ENCODE data around the gene CFAP43.
"Not testable (repeated sequence)": the region's sequence is repeated elsewhere in the genome, so short reads cannot be mapped to it uniquely, and the experiment has no call there.

Gene CFAP43

DNA sequence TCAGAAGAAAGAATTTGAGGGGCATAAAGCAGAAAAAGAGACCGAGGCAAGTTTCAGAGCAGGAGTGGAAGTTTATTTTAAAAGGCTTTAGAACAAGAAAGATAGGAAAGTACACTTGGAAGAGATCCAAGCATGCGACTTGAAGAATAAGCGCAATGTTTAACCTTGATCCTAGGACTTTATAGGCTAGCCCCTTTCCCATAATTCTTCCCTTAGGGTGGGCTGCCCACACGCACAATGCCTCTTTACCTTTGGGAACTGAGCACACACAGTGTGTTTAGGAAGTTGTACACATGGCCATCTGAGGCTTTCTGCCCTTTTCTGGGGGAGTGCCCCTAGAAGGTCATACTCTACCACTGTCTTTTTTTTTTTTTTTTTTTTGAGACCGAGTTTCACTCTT, 11.3 kb upstream of the CFAP43 start:
- no peaks in the 10 kb centered on the region for H3K4me1 ChIP-seq (ENCODE audit: control insufficient read depth, insufficient read depth, low read length)
- H3K9me3 ChIP-seq (ENCODE audit: control insufficient read depth, insufficient read depth, low read depth, low read length) = peaks cover 16% of the 10 kb centered on the region
- H3K4me3 ChIP-seq (ENCODE audit: low read depth, low read length) = no peak overlapping the region
- no peak overlapping the region for H3K27ac ChIP-seq (ENCODE audit: low read depth, low read length)
- no peaks in the 10 kb centered on the region for H3K27me3 ChIP-seq (ENCODE audit: control insufficient read depth, insufficient read depth, low read length)
- no peaks in the 10 kb centered on the region for H3K36me3 ChIP-seq (ENCODE audit: control insufficient read depth, insufficient read depth, low read length)
- no peak overlapping the region for H3K9ac ChIP-seq (ENCODE audit: low read length)

DNA sequence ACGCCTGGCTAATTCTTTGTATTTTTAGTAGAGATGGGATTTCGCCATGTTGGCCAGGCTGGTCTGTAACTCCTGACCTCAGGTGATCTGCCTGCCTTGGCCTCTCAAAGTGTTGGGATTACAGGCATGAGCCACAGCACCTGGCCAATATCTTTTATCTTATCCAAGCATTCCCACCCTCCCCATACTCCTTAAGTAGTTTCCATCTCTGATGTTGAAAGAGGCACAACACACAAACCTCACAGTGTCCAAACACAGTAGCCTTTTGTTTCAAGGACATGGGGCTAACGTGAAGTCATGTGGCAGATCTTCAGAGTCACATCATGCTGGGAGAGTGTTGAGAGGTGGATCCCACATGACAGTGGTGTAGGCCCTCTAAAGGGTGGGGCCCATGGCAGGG, 10.8 kb upstream of the CFAP43 start:
- H3K27ac ChIP-seq (ENCODE audit: low read depth, low read length); H3K4me1 ChIP-seq (ENCODE audit: control insufficient read depth, insufficient read depth, low read length); H3K27me3 ChIP-seq (ENCODE audit: control insufficient read depth, insufficient read depth, low read length); H3K4me3 ChIP-seq (ENCODE audit: low read depth, low read length); H3K36me3 ChIP-seq (ENCODE audit: control insufficient read depth, insufficient read depth, low read length); H3K9ac ChIP-seq (ENCODE audit: low read length): not testable (repeated sequence)
- H3K9me3 ChIP-seq (ENCODE audit: control insufficient read depth, insufficient read depth, low read depth, low read length) = peaks cover 15% of the 10 kb centered on the region

DNA sequence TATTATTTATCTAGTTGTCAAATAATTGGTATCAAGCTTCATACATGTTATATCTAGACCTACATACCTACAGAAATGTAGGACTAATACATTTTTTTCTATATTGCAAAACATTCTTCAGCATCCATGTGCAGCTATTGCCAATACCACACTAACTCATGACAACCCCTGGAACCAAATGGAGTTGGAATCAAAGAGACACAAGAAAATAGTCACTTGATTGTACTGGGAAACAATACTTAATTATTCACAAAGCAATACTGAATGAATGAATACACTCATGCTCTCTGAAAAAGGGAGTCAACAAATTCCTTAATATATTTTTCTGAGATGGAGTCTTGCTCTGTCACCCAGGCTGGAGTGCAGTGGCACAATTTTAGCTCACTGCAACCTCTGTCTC, 10.4 kb upstream of the CFAP43 start:
- no peaks in the 10 kb centered on the region for H3K36me3 ChIP-seq (ENCODE audit: control insufficient read depth, insufficient read depth, low read length)
- peaks cover 12% of the 10 kb centered on the region for H3K9me3 ChIP-seq (ENCODE audit: control insufficient read depth, insufficient read depth, low read depth, low read length)
- no peak overlapping the region for H3K9ac ChIP-seq (ENCODE audit: low read length)

DNA sequence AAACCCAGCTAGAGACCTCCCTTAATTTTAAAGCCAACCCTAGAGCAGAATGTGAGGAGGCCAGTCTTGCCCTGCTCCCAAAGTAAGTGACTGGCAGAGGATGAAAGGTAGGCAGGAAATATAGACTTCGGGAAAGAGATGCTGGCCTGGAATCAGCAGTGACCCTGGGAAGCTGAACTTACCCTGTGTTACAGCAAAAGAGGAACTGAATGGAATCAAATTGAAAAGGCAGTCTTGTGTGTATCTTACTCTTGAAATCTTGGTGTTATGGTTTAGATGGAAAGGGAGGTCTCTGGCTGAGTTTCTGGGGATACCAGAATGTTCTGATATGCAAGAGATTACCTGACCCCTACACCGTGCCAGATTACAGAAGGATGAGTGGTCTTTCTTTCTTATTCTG, 7.9 kb upstream of the CFAP43 start:
- no peak overlapping the region for H3K4me3 ChIP-seq (ENCODE audit: low read depth, low read length)
- H3K27ac ChIP-seq (ENCODE audit: low read depth, low read length) = no peak overlapping the region
- no peak overlapping the region for H3K9ac ChIP-seq (ENCODE audit: low read length)
- H3K4me1 ChIP-seq (ENCODE audit: control insufficient read depth, insufficient read depth, low read length) = no peaks in the 10 kb centered on the region
- H3K36me3 ChIP-seq (ENCODE audit: control insufficient read depth, insufficient read depth, low read length) = no peaks in the 10 kb centered on the region
- H3K27me3 ChIP-seq (ENCODE audit: control insufficient read depth, insufficient read depth, low read length) = no peaks in the 10 kb centered on the region
- H3K9me3 ChIP-seq (ENCODE audit: control insufficient read depth, insufficient read depth, low read depth, low read length) = peaks cover 5% of the 10 kb centered on the region; the same call in 1 of the 2 replicates

More for the DNA sequence above, 10.4 kb upstream of the CFAP43 start:
- Histone ChIP-seq H3K4me3 (ENCODE audit: low read depth, low read length) (no peak overlapping the region), H3K4me1 (ENCODE audit: control insufficient read depth, insufficient read depth, low read length) (no peaks in the 10 kb centered on the region), H3K27ac (ENCODE audit: low read depth, low read length) (no peak overlapping the region), H3K27me3 (ENCODE audit: control insufficient read depth, insufficient read depth, low read length) (no peaks in the 10 kb centered on the region)

DNA sequence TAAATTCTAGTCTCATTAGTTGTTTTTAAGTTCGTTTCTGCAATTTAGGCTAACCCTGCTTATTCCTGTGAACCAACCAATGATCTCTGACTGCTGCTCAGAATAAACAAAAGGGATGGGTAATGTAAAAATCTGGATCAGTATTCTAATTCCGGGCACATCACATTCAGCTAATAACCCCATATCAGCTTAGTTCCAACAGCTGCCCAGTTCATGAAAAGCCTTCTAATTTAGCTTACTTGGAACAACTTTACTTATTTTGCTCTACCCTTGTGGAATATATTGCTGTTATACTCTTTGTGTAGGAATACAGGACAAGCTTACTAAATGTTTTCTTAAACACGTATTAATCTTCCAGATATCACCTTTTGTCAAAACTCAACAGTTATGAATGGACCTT, 3.6 kb upstream of the CFAP43 start:
- H3K4me1 ChIP-seq (ENCODE audit: control insufficient read depth, insufficient read depth, low read length) = no peaks in the 10 kb centered on the region
- H3K4me3 ChIP-seq (ENCODE audit: low read depth, low read length) = no peak overlapping the region
- no peaks in the 10 kb centered on the region for H3K27me3 ChIP-seq (ENCODE audit: control insufficient read depth, insufficient read depth, low read length)
- H3K36me3 ChIP-seq (ENCODE audit: control insufficient read depth, insufficient read depth, low read length) = no peaks in the 10 kb centered on the region
- H3K9ac ChIP-seq (ENCODE audit: low read length) = no peak overlapping the region
- H3K27ac ChIP-seq (ENCODE audit: low read depth, low read length) = no peak overlapping the region
- peaks cover 16% of the 10 kb centered on the region for H3K9me3 ChIP-seq (ENCODE audit: control insufficient read depth, insufficient read depth, low read depth, low read length)

DNA sequence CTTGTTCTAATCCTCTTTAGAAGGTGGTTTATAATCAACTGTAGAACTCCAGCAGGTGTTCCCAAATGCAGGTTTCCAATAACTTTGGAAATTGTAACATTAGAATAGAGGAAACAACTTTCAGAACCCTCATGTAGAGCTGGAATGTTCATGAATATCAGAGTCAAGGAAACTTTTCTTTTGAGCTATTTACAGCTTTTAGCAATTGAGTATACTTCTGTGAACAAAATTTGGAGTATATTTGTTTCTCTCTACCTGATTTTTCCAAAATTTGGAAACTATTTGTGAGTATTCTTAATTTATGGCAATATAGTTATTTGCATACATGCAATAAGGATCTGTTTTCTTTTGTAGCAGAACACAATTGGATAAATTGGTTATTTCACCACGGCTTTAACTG, 2.8 kb upstream of the CFAP43 start:
- no peaks in the 10 kb centered on the region for H3K4me1 ChIP-seq (ENCODE audit: control insufficient read depth, insufficient read depth, low read length)
- no peak overlapping the region for H3K27ac ChIP-seq (ENCODE audit: low read depth, low read length)
- no peaks in the 10 kb centered on the region for H3K27me3 ChIP-seq (ENCODE audit: control insufficient read depth, insufficient read depth, low read length)
- peaks cover 16% of the 10 kb centered on the region for H3K9me3 ChIP-seq (ENCODE audit: control insufficient read depth, insufficient read depth, low read depth, low read length)
- H3K4me3 ChIP-seq (ENCODE audit: low read depth, low read length) = no peak overlapping the region
- H3K9ac ChIP-seq (ENCODE audit: low read length) = no peak overlapping the region
- H3K36me3 ChIP-seq (ENCODE audit: control insufficient read depth, insufficient read depth, low read length) = no peaks in the 10 kb centered on the region

DNA sequence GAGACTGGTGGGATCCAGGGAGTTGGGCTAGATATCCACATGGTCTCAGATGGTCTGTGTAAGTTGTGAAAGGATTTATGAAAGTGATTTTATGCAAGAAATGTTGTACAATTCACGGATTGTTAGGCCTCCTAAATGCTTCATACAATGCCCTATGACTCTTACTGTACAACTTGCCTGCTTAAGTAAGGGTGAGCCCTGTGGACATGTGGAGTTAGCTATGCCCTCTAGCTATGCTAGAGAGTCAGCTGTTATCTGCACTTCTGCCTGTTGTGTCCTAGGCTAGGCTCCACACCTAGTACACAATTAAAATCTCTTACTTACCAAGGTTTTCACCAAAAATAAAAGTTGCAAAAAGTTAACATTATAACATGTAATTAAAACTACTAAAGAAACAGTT, 1.7 kb upstream of the CFAP43 start:
- H3K27me3 ChIP-seq (ENCODE audit: control insufficient read depth, insufficient read depth, low read length) = no peaks in the 10 kb centered on the region
- H3K4me3 ChIP-seq (ENCODE audit: low read depth, low read length) = no peak overlapping the region
- H3K27ac ChIP-seq (ENCODE audit: low read depth, low read length) = no peak overlapping the region
- no peaks in the 10 kb centered on the region for H3K4me1 ChIP-seq (ENCODE audit: control insufficient read depth, insufficient read depth, low read length)
- H3K9ac ChIP-seq (ENCODE audit: low read length) = no peak overlapping the region
- peaks cover 16% of the 10 kb centered on the region for H3K9me3 ChIP-seq (ENCODE audit: control insufficient read depth, insufficient read depth, low read depth, low read length)
- no peaks in the 10 kb centered on the region for H3K36me3 ChIP-seq (ENCODE audit: control insufficient read depth, insufficient read depth, low read length)

DNA sequence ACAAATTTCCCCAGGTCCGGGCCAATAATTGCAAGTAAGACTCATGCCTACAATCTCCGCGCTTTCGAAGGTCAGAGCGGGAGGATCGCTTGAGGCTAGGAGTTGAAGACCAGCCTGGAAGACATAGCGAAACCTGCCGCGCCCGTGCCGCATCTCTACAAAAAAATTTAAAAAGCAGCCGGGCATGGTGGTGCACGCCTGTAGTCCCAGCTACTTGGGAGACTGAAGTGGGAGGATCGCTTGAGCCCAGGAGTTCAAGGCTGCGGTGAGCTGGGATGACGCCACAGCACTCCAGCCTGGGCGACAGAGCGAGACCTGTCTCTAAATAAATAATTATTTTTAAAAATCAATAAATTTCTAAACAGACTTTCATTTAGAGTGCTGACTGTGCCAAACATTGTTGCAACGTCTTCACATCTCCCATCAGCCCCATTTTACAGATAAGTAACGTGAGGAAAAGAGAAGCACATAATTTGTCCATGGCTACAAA, 494 bp upstream of the CFAP43 start:
- no peaks in the 10 kb centered on the region for H3K4me1 ChIP-seq (ENCODE audit: control insufficient read depth, insufficient read depth, low read length)
- H3K27me3 ChIP-seq (ENCODE audit: control insufficient read depth, insufficient read depth, low read length) = no peaks in the 10 kb centered on the region
- H3K27ac ChIP-seq (ENCODE audit: low read depth, low read length) = no peak overlapping the region
- peak overlapping the region; percentile 81 for H3K4me3 ChIP-seq (ENCODE audit: low read depth, low read length)
- H3K9ac ChIP-seq (ENCODE audit: low read length) = peak overlapping the region; percentile 44
- peaks cover 16% of the 10 kb centered on the region for H3K9me3 ChIP-seq (ENCODE audit: control insufficient read depth, insufficient read depth, low read depth, low read length)
- no peaks in the 10 kb centered on the region for H3K36me3 ChIP-seq (ENCODE audit: control insufficient read depth, insufficient read depth, low read length)

DNA sequence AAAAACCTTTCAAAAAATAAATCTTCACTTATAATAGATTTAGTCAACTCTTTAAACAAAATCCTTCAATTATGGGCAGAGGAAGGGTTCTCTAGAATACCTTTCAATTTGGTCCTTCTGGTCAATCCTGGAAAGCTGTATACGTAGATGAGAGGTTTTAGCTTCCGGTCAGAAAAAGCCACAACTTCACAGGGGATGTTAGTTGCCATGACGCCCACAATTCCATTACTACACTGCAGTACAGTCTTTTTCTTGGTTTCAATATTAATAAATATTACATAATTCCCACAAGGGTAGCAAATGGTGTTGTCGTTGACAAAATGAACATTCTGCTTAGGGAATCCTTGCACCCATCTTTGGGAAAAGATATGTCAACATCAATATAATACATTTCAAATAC, 1.7 kb downstream of the CFAP43 start:
- Histone ChIP-seq H3K27ac (ENCODE audit: low read depth, low read length) (no peak overlapping the region), H3K4me3 (ENCODE audit: low read depth, low read length) (no peak overlapping the region), H3K9me3 (ENCODE audit: control insufficient read depth, insufficient read depth, low read depth, low read length) (peaks cover 15% of the 10 kb centered on the region)

DNA sequence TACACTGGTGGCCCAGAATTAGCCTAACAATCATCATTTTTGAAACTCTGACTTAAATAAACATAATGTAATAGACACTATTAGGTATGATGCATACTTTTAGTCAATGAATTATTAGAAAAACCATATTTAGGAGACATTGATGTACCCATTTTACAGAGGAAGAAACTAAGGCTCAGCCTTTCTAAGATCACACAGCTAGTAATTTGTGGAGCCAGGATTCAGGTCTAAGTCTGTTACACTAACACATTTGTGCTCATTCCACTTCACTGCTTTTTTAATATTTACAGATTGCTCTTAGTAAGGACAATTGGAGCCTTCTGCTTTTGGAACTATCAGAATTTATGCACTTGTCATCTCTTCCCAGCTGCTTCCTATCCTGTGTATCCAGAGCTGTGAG, 8.9 kb downstream of the CFAP43 start:
- no peaks in the 10 kb centered on the region for H3K9me3 ChIP-seq (ENCODE audit: control insufficient read depth, insufficient read depth, low read depth, low read length)
- H3K4me1 ChIP-seq (ENCODE audit: control insufficient read depth, insufficient read depth, low read length) = no peaks in the 10 kb centered on the region
- no peak overlapping the region for H3K4me3 ChIP-seq (ENCODE audit: low read depth, low read length)
- no peaks in the 10 kb centered on the region for H3K27me3 ChIP-seq (ENCODE audit: control insufficient read depth, insufficient read depth, low read length)
- no peak overlapping the region for H3K9ac ChIP-seq (ENCODE audit: low read length)
- H3K27ac ChIP-seq (ENCODE audit: low read depth, low read length) = no peak overlapping the region
- H3K36me3 ChIP-seq (ENCODE audit: control insufficient read depth, insufficient read depth, low read length) = no peaks in the 10 kb centered on the region

More for the DNA sequence above, 1.7 kb downstream of the CFAP43 start:
- H3K36me3 ChIP-seq (ENCODE audit: control insufficient read depth, insufficient read depth, low read length) = no peaks in the 10 kb centered on the region
- H3K4me1 ChIP-seq (ENCODE audit: control insufficient read depth, insufficient read depth, low read length) = no peaks in the 10 kb centered on the region
- H3K9ac ChIP-seq (ENCODE audit: low read length) = no peak overlapping the region
- no peaks in the 10 kb centered on the region for H3K27me3 ChIP-seq (ENCODE audit: control insufficient read depth, insufficient read depth, low read length)

DNA sequence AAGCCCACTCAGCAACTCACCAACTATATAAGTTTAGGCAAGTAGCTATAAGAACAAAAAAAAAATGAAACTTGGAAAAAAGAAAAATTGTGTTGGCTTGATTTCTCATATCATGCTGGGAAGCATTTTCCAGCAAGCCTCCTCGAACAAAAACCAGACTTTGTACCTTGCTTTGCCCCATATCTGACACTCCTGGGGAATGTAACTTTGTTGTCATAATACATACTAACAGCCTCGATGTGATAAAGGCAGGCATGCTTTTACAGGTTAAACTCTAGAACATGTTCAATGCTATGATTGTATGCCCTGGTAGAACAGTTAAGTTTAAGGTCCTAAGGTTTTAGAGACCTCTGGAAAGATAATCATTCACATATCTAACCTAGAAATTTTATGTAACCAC, 11.6 kb downstream of the CFAP43 start:
- Histone ChIP-seq H3K36me3 (ENCODE audit: control insufficient read depth, insufficient read depth, low read length) (no peaks in the 10 kb centered on the region), H3K9me3 (ENCODE audit: control insufficient read depth, insufficient read depth, low read depth, low read length) (no peaks in the 10 kb centered on the region), H3K27me3 (ENCODE audit: control insufficient read depth, insufficient read depth, low read length) (no peaks in the 10 kb centered on the region), H3K9ac (ENCODE audit: low read length) (no peak overlapping the region), H3K27ac (ENCODE audit: low read depth, low read length) (no peak overlapping the region), H3K4me1 (ENCODE audit: control insufficient read depth, insufficient read depth, low read length) (no peaks in the 10 kb centered on the region), H3K4me3 (ENCODE audit: low read depth, low read length) (no peak overlapping the region)

DNA sequence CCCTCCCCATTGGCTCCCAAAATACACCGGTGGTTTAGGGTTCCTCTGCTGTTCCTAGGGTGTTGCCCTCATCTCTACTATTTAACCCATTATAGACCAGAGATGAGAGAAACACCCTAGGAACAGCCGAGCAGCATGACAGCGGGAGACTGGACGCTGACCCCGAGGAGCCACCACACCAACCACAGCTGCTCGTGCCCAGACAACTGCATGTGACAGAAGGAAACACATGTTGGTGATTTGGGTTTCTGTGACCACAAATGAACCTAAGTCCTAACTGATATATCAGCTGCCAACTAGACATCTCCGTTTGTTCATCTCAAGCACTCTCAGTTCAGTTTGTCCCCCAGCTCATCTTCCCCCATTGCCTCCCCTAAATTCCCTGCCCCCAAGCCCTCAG, 13.4 kb downstream of the CFAP43 start:
- Histone ChIP-seq H3K27me3 (ENCODE audit: control insufficient read depth, insufficient read depth, low read length) (no peaks in the 10 kb centered on the region), H3K4me3 (ENCODE audit: low read depth, low read length) (no peak overlapping the region), H3K9me3 (ENCODE audit: control insufficient read depth, insufficient read depth, low read depth, low read length) (no peaks in the 10 kb centered on the region), H3K27ac (ENCODE audit: low read depth, low read length) (no peak overlapping the region), H3K36me3 (ENCODE audit: control insufficient read depth, insufficient read depth, low read length) (no peaks in the 10 kb centered on the region), H3K9ac (ENCODE audit: low read length) (no peak overlapping the region), H3K4me1 (ENCODE audit: control insufficient read depth, insufficient read depth, low read length) (no peaks in the 10 kb centered on the region)

Data from HUES6 (cell line).